Left colon (tissue), 2 donors: ENCODE measurements around the gene MBD3L3. TPM values are rescaled to one million over a fixed set of nuclear protein-coding genes. Genes with fewer than 3 reads are reported as not detected.
"Not testable (repeated sequence)": the region's sequence is repeated elsewhere in the genome, so short reads cannot be mapped to it uniquely, and the experiment has no call there.

Experiments
- ATAC-seq: fragments of 200-7000 bp; cut with Tn5 transposase; one replicate; pipeline ENCODE4 v1.9.1; 2020; ENCODE audit warnings: mild to moderate bottlenecking, moderate library complexity
- DNase-seq, 2 donors: peaks; one replicate each; pipeline ENCODE4 v3.0.0-alpha.2; 2020
- intact Hi-C, 2 donors: fragments of 100-400 bp; cut with DNase I in 1 of 2; cut with micrococcal nuclease in 1 of 2; formaldehyde crosslinking; loops; one replicate each; pipeline versions ENCODE4 v1.11.2 to v1.14.0; 2022; cut with DNase I, micrococcal nuclease
- total RNA-seq, 2 donors: library from RNA; stranded (reverse); fragmentation: NEBNext Ultra II Directional; extraction: Animal tissue kit (Norgen Biotek cat#: 25700); gene quantifications; one replicate each; pipeline ENCODE4 v1.2.1, GENCODE V29; 2021
- donor health status: DM: no; HTN: no; CAD: no.
- donor health status: DM: yes; HTN: yes; CAD: no.

The MBD3L3 gene
- total RNA-seq, 2 donors from 2014 or later, result not detected

DNA sequence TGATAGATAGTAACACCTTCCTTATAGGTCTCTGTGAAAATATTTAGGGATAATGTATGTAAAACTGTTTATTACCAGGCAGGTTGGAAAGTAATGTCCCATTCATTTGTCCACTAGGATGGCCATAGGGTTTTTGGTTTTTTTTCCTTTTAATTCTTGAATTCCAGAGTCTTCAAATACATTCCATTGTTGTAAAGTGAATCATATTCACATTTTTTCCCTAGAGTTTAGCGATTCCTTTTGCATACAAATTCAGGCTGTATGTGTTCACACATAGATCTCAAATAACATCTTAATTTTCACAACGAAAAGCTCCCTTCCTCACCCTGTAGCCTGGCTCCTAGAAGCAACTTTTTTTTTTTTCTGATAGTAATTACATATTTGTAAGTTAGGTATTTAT, 9.2 kb upstream of the MBD3L3 start:
- intact Hi-C loops, result no loop called here
- ATAC-seq, result no peak
- DNase-seq, result no peak

GRCh38 chr19:7067122-7067521, 8.6 kb upstream of the MBD3L3 start:
- intact Hi-C loops, ATAC-seq: not testable (repeated sequence)
- peak; percentile 31 to 39 for DNase-seq

GRCh38 chr19:7063764-7064418, 5.4 kb upstream of the MBD3L3 start:
- ATAC-seq (no peak), DNase-seq (no peak)
- intact Hi-C loops, result no loop called here

DNA sequence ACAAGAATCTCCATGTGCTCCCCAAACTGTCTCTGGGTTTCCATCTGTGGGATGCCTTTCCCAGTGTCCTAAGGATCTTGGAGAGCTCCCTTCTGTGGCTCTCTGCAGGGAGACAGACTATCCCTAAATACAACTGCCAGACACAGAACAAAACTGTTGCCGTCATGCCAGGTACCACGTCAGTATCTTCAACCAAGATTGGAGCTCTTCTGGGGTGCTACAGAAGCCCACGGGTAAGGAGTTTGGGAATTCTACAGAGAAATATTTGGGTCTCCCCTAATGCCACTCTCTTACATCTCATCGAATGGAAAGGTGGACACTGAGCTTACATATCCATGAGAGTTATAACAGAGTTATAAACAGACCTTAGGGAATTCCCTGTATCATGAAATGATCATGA, 4.9 kb upstream of the MBD3L3 start:
- no peak for DNase-seq
- no peak for ATAC-seq

GRCh38 chr19:7059977-7060376, 1.5 kb upstream of the MBD3L3 start:
- DNase-seq, ATAC-seq, intact Hi-C loops: not testable (repeated sequence)

More for the DNA sequence above, 4.9 kb upstream of the MBD3L3 start:
- intact Hi-C loops, result no loop called here

DNA sequence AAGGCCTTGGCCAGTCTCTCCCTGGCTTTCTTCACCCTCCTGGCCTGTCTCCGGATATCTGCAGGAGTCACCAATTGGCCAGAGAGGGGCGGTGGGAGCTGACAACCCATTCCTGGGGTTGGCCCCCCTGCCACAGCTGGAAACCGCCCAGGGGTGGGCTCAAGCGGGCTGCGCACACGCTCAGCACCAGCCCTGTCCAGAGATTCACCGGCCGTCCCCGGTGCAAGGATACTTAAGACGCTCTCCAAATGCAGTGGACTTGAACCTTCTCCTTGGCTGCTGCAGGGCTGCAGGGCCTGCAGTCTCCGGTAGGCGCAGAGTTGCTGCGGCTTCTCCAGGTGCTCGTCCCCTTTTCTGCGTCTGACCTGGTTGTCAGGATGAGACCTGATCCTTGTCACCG, 2.1 kb downstream of the MBD3L3 start:
- DNase-seq, intact Hi-C loops, ATAC-seq: not testable (repeated sequence)

DNA sequence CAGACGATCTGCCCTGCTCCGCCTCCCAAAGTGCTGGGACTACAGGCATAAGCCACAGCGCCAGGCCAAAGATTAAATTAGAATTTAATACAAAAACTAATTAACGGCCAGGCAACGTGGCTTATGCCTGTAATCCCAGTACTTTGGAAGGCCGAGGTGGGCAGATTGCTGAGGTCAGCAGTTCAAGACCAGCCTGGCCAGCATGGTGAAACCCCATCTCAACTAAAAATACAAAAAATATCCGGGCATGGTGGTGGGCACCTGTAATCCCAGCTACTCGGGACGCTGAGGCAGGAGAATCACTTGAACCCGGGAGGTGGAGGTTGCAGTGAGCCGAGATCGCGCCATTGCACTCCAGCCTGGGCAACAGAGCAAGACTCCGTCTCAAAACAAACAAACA, 2.8 kb downstream of the MBD3L3 start:
- DNase-seq, intact Hi-C loops, ATAC-seq: not testable (repeated sequence)

DNA sequence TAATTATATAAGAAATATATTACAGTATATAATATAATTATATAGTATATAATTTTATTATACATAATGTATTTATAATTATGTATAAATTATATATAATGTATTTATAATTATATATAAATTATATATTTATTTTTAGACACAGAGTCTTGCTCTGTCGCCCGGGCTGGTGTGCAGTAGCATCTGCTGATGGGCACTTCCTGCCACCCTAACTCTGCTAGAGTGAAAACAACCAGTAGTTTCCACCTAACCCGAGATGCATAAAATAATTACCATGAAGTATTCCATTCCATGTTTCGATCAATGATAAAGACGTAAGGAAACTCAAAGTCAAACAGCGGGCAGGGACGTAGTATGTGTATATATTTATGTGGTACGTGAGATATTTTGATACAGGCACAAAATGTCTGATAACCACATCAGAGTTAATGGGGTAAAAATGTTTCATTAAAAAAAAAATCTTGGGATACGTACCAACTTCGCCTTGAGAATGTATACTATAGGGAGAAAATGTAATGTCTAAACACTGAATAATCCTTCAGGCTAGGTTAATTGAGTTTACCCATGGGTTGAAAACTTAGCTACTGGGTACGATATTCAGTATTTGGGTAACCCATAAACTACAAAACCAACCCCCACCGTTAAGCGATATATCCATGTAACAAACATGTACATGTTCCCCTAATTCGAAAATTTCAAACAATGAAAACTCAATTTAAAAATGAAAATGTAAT, 3.7 kb downstream of the MBD3L3 start:
- DNase-seq, intact Hi-C loops, ATAC-seq: not testable (repeated sequence)

GRCh38 chr19:7052896-7053295, 5.6 kb downstream of the MBD3L3 start:
- DNase-seq, ATAC-seq, intact Hi-C loops: not testable (repeated sequence)

DNA sequence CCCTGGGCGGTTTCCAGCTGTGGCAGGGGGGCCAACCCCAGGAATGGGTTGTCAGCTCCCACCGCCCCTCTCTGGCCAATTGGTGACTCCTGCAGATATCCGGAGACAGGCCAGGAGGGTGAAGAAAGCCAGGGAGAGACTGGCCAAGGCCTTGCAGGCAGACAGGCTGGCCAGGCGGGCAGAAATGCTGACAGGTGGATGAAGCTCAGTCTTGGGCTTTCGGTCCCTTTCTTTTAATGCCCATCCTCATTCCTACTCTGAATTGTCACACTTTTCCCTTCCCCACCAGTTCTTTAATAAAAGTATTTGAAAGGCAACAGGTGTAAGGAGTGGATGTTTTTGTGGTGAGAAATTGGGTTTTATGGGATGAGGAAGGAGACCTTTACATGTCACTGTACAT, 7.1 kb downstream of the MBD3L3 start:
- intact Hi-C loops, ATAC-seq, DNase-seq: not testable (repeated sequence)

DNA sequence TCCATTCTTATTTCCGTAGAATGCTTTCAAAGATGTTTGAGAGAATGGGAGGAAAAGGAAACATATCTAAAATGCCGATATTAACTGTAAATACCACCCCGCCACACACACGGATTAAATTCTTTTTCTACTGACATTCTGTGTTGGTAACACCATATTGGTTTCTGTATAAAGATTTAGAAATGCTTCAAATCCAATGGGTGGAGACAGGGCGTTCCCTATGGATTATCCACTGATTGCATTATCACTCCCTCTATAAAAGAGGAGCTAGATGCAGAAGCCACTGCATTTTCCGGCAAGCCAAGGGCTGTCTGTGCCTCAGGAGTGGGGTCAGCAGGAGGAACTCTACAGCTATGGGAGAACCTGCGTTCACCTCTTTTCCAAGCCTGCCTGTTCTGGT, 9.5 kb downstream of the MBD3L3 start, which contains the start of gene MBD3L2:
MBD3L2 (plus strand) TSS at position 301 of the 400 bp plus-strand sequence; CDS start at position 354, 53 bp downstream.
- intact Hi-C loops, DNase-seq, ATAC-seq: not testable (repeated sequence)

GRCh38 chr19:7041563-7041962, 16.9 kb downstream of the MBD3L3 start:
- intact Hi-C loops, DNase-seq, ATAC-seq: not testable (repeated sequence)

- intact Hi-C loops, ATAC-seq: not testable (repeated sequence)
These were observed 18.4 kb downstream of the MBD3L3 start, which contains the start of gene MBD3L4 for GRCh38 chr19:7040079-7040478. MBD3L4 (minus strand) TSS chr19:7040179; CDS start chr19:7040144, 35 bp downstream.

DNA sequence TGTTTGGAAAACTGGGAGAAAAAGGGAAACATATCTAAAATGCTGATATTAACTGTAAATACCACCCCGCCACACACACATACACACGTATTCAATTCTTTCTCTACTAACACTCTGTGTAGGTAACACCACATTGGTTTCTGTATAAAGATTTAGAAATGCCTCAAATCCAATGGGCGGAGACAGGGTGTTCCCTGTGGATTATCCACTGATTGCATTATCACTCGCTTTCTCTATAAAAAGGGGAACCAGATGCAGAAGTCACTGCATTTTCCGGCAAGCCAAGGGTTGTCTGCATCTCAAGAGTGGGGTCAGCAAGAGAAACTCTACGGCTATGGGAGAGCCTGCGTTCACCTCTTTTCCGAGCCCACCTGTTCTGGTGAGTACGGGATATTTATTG, 28.2 kb downstream of the MBD3L3 start, which contains the start of gene MBD3L5:
MBD3L5 (plus strand) TSS at position 301 of the 400 bp plus-strand sequence; CDS start at position 335, 34 bp downstream.
- DNase-seq, ATAC-seq, intact Hi-C loops: not testable (repeated sequence)

More at GRCh38 chr19:7040079-7040478, 18.4 kb downstream of the MBD3L3 start, which contains the start of gene MBD3L4:
- DNase-seq, result not testable (repeated sequence)

DNA sequence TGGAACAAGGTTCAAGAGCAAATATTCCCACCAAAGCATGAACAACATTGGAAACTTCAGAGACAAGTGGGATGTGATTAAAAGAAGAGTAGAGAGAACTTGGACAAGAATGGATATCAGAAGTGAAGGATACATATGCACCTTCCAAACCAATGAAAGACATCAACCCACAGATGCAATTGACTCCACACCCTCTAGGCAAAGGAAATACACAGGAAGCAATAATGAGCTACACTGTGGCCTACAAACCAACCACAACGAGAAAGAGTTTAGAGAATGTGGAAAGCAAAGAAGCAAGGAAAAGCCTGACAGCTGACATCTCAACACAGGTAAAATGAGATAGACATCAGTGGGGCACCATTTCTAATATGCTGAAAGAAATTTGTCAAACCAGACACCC, 29.7 kb downstream of the MBD3L3 start:
- DNase-seq, intact Hi-C loops, ATAC-seq: not testable (repeated sequence)

GRCh38 chr19:7021331-7021730, 37.1 kb downstream of the MBD3L3 start, which contains the start of gene MBD3L2B:
MBD3L2B (minus strand) TSS chr19:7021431; CDS start chr19:7021397, 34 bp downstream.
- DNase-seq, ATAC-seq, intact Hi-C loops: not testable (repeated sequence)

GRCh38 chr19:7018828-7019227, 39.6 kb downstream of the MBD3L3 start:
- intact Hi-C loops, result no loop called here
- no peak for DNase-seq
- no peak for ATAC-seq

- intact Hi-C loops, result no loop called here
- no peak for ATAC-seq
- no peak for DNase-seq
These were observed 44.8 kb downstream of the MBD3L3 start for GRCh38 chr19:7013678-7014077.
